Coronary artery (tissue), 2 donors: Measurements from ENCODE around the gene PFKP.

Experiments
- DNase-seq: peaks from one replicate; pipeline ENCODE4 v3.0.0-alpha.2; 2017; ENCODE audit warnings: low spot score
- H3K27ac ChIP-seq, 2 donors: fragments of 200-600 bp; sonication (generic); one replicate each; pipeline ENCODE4 v1.5.1; 2016 to 2019
- H3K4me3 ChIP-seq: fragments of 200-600 bp; sonication (generic); 2 replicates; pipeline ENCODE4 v1.5.1; 2016; ENCODE audit warnings: mild to moderate bottlenecking, moderate library complexity
- CTCF ChIP-seq: fragments of 200-600 bp; sonication (generic); IDR thresholded peaks from one replicate; pipeline ENCODE4 v1.5.1; 2019; ENCODE audit warnings: antibody characterized with exemption

The PFKP gene

DNA sequence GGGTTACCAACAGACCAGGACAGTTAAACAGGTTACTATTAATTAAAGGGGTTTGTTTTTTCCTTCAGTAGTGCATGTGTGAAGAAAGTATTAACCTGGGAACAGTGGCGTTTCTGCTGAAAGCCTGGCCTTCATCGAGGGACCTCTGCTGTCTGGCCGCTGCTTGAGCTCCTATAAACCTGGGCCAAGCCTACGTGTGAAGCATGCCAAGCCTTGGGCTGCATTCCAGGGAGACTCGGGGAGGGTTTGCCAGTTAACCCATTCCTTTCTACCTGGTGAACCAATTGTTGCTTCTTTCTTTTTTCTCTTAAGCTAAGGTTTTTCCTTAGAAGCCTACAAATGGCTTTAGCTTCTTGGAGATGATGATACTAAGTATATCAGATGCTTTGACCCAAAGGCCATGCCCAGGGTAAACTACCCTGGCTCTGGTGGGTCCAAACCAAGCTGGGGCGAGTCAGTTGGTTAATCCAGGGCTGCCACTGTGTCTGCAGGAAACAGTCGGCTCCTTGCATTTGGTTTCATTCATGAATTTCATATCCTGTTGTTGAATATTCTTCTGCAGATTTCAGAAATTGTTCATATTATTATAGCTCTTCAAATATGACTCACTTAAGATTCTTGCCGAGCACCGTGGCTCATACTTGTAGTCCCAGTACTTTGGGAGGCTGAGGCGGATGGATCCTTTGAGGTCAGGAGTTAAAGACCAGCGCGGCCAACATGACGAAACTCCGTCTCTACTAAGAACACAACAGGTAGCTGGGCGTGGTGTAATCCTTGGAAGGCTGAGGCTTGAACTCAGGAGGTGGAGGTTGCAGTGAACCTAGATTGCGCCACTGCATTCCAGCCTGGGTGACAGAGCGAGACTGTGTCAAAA, 23.8 kb downstream of the PFKP start:
- DNase-seq: no peak
- TF ChIP-seq CTCF: no peak
- Histone ChIP-seq H3K27ac (peak overlapping the region; percentile 50 to 59), H3K4me3 (no peak overlapping the region)

DNA sequence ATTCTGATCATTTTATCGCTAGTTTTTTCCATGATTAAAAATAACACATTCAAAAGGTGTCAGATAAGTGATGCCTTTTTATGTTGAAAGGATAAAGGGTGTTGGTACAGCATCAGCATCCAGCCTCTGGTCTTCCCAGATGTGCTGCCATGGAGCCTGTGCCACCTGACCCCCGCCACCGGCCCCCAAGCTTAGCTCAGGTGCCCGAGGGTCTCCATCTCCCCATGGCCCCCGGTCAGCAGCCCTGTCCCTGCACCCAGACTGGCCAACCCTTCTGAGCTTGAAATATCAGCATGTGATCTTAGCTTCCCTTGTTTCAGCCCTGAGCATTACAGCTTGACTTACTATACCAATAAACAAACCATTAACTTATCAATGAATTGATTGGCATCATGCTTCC, 24.6 kb downstream of the PFKP start:
- no peak for DNase-seq
- no peak overlapping the region for H3K4me3 ChIP-seq
- no peak for TF ChIP-seq CTCF
- peak overlapping the region in 1 of 2 donors; percentile 59 for H3K27ac ChIP-seq

DNA sequence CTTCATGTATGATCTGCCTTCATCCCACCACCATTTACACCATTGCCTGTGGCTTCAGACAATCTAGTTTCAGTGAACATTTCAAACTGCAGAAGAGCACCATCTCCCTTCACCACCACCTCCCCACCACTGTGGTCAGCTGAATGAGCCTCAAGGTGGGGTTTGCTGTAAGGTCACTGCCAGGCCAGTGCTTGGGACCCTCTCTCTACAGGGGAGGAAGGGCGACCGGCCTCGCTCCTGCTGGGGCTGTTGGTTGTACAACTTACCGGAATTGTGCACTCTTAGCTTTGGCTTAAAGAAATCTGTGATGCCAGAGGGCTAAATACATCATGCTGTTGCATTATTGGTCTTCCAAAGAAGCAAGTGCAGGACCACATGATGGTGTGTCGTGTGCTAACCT, 26.6 kb downstream of the PFKP start:
- Histone ChIP-seq H3K27ac (peak overlapping the region; percentile 50 to 88), H3K4me3 (no peak overlapping the region)
- TF ChIP-seq CTCF: no peak
- no peak for DNase-seq

- H3K27ac ChIP-seq: peak overlapping the region; percentile 50 to 88
- no peak for TF ChIP-seq CTCF
- DNase-seq: no peak
- no peak overlapping the region for H3K4me3 ChIP-seq
These were observed 27.3 kb downstream of the PFKP start for GRCh38 chr10:3094609-3095036.

DNA sequence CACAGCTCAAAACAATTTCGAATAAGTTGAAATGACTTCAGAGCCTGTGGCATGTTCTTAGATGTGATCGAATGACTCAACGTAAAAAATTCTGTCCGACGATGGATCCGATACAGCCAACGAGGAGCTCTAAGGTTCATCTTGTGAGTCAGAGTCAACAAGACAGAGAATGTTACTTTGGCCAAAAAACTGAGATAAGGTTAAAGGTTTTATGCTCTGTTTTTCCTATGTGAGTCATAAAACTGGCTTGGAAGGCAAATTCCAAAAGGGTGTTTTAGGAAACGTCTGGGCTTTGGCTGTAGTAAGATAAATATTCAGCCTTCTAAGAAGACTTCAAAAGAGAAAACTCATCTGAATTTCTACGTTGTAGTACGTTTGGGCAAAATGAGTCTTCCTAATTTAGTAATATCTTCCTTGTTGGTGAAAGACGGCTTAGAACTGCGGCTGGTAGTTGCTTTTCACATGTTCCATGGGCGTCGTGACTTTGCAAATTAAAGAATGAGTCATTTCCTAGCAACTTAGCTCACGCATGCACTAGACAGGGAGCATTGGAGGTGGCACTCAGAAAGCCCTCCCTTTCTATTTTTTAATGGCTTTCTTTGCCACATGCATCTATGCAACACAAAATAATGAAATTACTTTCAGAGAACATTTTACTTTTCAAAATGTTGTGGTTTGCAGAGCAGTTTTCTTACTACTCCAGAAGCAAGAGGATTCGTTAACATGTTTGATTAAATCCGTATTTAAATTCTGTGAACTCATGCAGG, 28.2 kb downstream of the PFKP start:
- no peak for DNase-seq
- H3K27ac ChIP-seq: peak overlapping the region; percentile 50 to 88
- H3K4me3 ChIP-seq: peak overlapping the region; percentile 51
- TF ChIP-seq CTCF: no peak

GRCh38 chr10:3096149-3096548, 28.8 kb downstream of the PFKP start:
- H3K4me3 ChIP-seq: peak overlapping the region; percentile 51
- no peak for TF ChIP-seq CTCF
- DNase-seq: no peak
- H3K27ac ChIP-seq: peak overlapping the region; percentile 50 to 88
